NCI-H128 (cell line): ENCODE data around the gene ABCB11.
"Not testable (repeated sequence)": the region's sequence is repeated elsewhere in the genome, so short reads cannot be mapped to it uniquely, and the experiment has no call there.

Experiments used
- DNase-seq: peaks from one replicate; lab custom pipeline; 2025; ENCODE audit not compliant: unreplicated experiment; lab: John Stamatoyannopoulos, UW

Gene ABCB11

GRCh38 chr2:168939061-168939460 is 92.1 kb downstream of the ABCB11 start:
- no peak for DNase-seq

GRCh38 chr2:168935810-168936581 is 95.1 kb downstream of the ABCB11 start:
- no peak for DNase-seq

- no peak for DNase-seq
These were observed 96.3 kb downstream of the ABCB11 start for GRCh38 chr2:168934826-168935225.

- not testable (repeated sequence) for DNase-seq
These were observed 99.0 kb downstream of the ABCB11 start for GRCh38 chr2:168932174-168932573.

DNA sequence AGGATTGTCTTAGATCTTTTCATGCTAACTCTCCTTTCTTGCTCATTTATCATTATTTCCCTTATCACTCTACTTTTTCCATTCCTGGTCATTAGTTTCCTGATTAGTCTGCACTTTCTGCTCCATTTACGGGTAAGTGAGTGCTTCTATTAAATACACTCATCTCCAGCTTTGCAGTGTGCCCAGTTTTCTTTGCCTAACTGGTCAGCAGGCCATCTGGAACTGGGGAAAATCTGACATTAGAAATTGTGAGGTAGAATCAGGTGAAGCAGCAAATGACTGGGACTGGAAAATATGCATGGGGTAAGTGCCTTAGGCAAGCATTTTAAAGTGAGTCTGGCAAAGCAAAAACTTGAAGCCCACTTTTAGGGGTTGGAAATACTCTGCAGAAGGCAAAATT is 100.9 kb downstream of the ABCB11 start:
- DNase-seq, result no peak

DNA sequence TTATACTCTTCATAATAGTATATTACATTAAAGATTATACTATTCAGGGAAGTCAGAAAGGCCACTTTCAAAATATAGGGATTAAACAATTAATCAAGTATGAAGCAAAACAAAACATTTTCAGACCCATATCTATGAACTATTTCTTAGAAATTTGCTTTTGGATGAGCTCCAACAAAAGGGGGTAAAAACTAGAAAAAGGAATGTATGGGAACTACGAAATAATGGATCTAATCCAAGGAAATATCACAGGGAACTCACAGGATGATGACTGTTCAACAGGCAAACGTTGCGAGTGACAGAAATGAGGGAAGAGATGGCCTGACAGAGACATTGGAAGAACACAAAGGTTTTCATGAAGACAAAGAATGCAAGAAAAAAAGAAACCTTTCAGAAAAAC is 102.1 kb downstream of the ABCB11 start:
- no peak for DNase-seq

GRCh38 chr2:168928113-168928831 is 102.9 kb downstream of the ABCB11 start:
- no peak for DNase-seq

GRCh38 chr2:168926621-168927386 is 104.3 kb downstream of the ABCB11 start:
- no peak for DNase-seq

- no peak for DNase-seq
These were observed 110.5 kb downstream of the ABCB11 start for GRCh38 chr2:168920504-168921157.

DNA sequence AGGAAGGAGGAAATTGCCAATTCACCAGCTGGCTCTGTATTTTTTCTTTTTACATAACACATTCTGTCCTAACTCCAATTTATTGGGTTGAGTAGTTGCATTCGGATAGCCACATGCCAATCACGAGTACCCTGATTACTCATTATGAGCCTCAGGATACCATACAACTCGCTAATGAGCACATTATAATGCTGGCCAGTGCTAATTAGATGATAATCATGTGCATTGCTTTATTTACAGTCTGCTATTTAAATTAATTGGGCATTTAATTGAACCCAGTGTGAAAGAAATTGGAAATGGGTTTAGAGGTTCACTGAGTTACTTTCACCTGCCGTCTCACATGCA is 114.8 kb downstream of the ABCB11 start:
- DNase-seq, result no peak

- DNase-seq, result no peak
These were observed 115.4 kb downstream of the ABCB11 start for GRCh38 chr2:168915441-168916330.

DNA sequence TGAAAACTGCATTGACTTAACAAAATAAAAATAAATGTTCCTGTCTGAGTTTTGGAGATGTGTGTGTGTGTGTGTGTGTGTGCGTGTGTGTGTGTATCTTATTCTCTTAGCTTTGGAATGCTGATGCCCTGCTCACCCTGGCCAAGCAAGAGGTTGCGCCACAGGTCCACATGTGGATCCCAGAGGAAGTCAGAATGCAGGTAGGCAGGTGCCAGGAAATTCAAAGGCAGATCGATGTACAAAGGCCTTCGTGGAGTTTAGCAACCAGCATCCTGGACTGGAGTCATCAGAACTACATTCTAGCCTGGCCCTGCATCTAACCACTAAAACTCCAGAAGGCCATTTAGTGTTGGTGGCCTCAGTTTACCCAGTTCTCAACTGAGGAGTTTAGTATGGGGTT is 117.6 kb downstream of the ABCB11 start:
- DNase-seq, result no peak

DNA sequence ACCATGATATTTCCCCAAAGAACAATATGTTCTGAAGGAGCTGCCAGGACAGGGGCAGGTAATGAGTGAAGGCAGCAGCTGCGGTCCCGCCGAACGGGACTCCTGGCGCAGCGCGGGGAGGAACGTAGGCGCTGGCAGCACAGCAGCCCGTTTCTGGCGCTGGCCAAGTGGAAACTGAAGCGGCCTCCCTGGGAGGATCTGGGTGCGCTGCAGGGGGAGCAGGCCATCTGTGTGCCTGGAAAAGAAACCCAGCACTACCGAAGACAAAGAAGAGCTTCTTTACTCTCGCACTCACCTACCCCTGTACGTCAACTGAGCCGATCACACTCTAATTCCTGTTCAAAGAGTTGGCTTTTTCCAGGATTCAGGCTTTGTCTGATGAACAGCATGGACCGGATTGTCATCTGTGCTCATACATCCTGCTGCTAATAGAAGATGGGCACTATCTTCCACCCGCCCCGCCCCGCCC is 118.2 kb downstream of the ABCB11 start:
- no peak for DNase-seq

DNA sequence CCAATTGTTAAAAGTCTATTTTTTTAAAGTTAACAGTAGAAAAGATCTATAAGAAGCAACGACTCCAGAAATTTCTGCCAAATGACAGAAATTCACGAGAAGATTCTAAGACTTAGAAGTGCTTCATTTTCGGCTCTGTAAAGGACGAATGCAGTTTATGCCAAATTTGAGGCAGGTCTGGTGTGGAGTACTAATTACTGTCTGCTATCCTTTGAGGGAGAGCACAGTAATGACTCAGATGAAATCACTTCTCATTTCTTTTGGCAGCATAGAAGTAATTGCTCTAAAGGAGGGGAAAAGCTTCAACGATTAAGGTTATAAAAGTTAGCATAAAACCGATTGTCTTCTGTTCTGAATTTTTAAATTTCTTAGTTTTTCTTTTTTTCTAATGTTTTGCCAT is 118.7 kb downstream of the ABCB11 start:
- DNase-seq, result no peak

- no peak for DNase-seq
These were observed 120.8 kb downstream of the ABCB11 start for GRCh38 chr2:168910330-168910729.

DNA sequence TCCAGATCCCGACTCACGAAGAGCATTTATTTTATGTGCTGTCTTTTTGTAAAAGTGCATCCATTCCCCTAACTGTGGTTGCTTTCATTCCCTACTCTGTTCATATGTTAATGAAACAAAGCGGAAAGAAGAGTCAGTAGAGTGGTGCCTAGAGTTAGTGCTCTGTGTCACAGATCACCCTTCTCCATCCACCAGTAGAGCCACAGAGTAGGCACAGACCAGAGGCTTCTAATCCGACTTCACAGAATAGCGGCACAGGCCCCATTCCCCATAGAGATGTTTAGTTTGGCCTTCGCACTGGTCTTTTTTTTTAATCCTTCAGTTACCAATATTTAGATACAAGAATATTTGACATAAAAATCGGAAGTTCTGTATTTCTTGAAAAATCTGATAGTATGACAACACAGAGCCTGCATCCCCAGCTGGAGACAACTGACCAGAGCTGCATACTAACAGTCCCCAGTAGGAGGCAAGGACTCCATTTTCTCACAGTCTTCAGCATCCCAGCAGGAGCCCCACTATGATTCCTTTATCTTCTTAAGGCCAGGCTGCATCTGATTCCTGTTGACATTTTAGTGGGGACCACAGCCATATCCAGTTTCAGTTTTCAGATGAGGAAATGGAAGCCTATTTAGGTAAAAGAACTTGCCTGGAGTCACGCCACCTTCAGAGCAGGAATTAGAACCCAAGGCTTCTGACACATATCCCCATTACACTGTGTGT is 123.0 kb downstream of the ABCB11 start:
- DNase-seq, result no peak

DNA sequence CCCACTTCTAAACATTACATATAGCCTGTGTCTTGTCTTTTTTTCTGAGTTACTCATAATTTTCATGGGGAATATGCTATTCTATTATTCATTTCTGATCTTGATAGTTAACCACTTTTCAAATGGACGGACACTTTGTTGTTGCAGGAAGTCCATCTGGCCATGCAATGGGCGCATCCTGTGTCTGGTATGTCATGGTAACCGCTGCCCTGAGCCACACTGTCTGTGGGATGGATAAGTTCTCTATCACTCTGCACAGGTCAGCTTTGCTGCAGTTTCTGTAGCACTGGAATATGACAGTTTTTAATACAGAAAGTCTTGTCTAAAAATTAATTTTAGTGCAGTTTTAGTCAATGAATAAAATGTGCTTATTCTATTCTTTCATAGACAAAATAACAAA is 126.8 kb downstream of the ABCB11 start:
- no peak for DNase-seq

- DNase-seq, result no peak
These were observed 127.2 kb downstream of the ABCB11 start for GRCh38 chr2:168903888-168904287.

DNA sequence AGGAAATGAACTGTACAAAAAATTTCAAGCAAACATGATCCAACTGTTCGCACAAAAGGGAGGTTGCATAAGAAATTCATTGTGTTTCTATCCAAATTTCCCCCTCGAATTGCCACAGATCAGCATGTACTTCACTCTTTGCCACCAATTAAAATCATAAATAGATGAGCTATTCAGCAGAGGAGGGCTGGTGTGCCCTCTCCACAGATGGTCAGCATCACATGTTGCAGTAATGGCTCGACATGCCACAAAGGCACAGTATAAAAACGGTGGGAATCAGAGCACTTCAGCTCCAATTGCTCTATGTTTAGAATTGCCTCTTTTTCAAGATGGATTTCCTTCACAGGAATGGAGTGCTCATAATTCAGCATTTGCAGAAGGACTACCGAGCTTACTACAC is 130.1 kb downstream of the ABCB11 start, which contains the start of gene G6PC2:
Gene G6PC2, plus strand, starts transcription at position 289 of the 400 bp plus-strand sequence. Its CDS starts 41 bp downstream, at position 330.
- DNase-seq, result no peak
